GM12891 (cell line): Measurements from ENCODE around the gene SPIRE2.

Source experiments
- POLR2A ChIP-seq: IDR thresholded peaks from 2 replicates; pipeline ENCODE4 v1.6.1; 2011; ENCODE audit warnings: low read depth, low read length, control low read depth
- POLR2AphosphoS5 ChIP-seq: IDR thresholded peaks from 2 replicates; pipeline ENCODE4 v1.6.1; 2011; ENCODE audit warnings: low read depth, low read length, control low read depth
- SPI1 ChIP-seq: IDR thresholded peaks from 2 replicates; pipeline ENCODE4 v1.6.1; 2011; ENCODE audit warnings: low read depth, low read length, control low read depth

GRCh38 chr16:89892635-89893034 is 64.4 kb downstream of the SPIRE2 start:
- no peak for TF ChIP-seq POLR2A
- no peak for TF ChIP-seq SPI1
- no peak for TF ChIP-seq POLR2AphosphoS5
